ENCODE data around the gene FIP1L1. TPM values are rescaled to one million over a fixed set of nuclear protein-coding genes. Genes with fewer than 3 reads are reported as not detected.
A peak's percentile ranks its signal among the peaks of the same experiment; 100 is the strongest.

FIP1L1 gene
- total RNA-seq, 1 donor = 87.2 TPM

DNA sequence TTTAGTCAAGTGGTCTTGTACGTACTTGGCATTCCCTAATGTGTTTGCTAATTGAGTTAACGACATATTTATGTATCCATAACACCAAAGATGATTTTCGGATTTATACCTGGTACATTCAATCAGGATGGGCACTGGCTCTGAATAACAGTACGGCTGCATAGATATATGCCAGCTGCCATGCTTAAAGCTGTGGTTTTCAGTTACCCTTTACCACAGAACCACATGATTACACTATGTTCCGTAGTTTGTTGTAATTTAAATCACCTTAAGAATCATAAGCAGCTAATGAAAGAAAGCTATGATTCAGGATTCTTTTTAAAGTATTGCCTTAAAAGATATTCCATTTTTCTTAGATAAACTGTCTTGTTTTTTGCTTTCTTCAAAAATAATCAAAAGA is 53.6 kb downstream of the FIP1L1 start:
- no peak for DNase-seq (ENCODE audit: low read depth)
- TF ChIP-seq, protein P1, sequence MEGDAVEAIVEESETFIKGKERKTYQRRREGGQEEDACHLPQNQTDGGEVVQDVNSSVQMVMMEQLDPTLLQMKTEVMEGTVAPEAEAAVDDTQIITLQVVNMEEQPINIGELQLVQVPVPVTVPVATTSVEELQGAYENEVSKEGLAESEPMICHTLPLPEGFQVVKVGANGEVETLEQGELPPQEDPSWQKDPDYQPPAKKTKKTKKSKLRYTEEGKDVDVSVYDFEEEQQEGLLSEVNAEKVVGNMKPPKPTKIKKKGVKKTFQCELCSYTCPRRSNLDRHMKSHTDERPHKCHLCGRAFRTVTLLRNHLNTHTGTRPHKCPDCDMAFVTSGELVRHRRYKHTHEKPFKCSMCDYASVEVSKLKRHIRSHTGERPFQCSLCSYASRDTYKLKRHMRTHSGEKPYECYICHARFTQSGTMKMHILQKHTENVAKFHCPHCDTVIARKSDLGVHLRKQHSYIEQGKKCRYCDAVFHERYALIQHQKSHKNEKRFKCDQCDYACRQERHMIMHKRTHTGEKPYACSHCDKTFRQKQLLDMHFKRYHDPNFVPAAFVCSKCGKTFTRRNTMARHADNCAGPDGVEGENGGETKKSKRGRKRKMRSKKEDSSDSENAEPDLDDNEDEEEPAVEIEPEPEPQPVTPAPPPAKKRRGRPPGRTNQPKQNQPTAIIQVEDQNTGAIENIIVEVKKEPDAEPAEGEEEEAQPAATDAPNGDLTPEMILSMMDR (IDR thresholded peaks at IDR 0.05; ENCODE audit: insufficient read depth, low read depth, low read length) = no peak
- H3K4me3 ChIP-seq (ENCODE audit: low read depth, low read length) = no peak overlapping the region

DNA sequence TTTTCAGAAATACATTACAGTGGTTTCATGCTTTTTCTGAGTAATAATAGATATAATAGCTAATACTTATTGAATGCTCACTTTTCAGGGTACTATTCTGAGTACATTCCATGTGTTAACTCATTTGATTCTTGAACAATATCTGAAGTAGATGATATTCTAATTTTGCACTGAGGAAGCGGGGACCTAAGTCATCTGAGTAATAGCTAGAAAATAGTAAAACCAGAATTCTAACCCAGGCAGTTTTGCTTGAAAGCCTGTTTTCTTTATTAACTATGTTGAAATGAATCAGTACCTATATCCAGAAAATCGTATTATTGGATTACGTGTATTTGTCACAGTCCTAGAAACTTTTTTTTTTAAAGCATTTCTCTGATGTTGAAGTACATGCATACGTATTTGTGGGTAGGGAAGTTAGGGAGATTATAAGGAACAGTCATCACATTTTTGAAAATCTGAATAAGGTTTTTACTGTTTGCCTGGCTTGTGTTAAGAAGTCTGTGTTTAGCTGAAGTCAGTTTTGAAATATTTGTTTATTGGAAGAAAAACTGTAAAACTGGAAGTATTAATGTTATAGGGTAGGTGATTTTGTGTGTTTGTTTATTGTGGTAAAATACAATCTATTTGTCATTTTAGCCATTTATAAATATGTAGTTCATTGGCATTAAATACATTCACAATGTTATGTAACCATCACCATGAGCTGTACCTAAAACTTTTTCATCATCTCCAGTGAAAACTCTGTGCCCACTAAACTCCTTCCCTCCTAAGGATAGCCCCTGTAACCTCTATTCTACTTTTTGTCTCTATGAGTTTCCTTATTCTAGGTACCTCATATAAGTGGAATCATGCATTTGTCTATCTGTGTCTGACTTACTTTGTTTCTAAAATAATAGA is 55.3 kb downstream of the FIP1L1 start:
- peak; percentile 74 for DNase-seq (ENCODE audit: low read depth)
- TF ChIP-seq, protein P1 (IDR thresholded peaks at IDR 0.05; ENCODE audit: insufficient read depth, low read depth, low read length) = no peak
- H3K4me3 ChIP-seq (ENCODE audit: low read depth, low read length) = no peak overlapping the region

DNA sequence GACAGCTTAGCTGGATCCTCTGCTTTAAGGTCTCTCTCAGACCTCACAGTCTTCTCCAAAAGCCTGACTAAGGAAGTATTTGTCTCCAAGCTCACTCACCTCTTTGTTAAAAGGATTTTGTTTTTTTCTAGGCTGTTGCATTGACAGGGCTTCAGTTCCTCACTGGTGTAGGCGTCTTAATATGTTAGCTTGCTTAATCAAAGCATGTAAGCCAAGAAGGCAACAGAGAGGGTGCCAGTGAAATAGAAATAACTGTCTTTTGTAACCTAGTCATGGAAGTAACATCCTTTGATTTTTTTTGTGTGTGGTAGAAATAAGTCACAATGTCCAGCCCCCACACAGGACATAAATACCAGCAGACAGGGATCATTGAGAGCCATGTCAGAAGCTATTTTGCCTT is 58.8 kb downstream of the FIP1L1 start:
- DNase-seq (ENCODE audit: low read depth) = no peak
- H3K4me3 ChIP-seq (ENCODE audit: low read depth, low read length) = no peak overlapping the region
- TF ChIP-seq, protein P1 (IDR thresholded peaks at IDR 0.05; ENCODE audit: insufficient read depth, low read depth, low read length) = no peak

DNA sequence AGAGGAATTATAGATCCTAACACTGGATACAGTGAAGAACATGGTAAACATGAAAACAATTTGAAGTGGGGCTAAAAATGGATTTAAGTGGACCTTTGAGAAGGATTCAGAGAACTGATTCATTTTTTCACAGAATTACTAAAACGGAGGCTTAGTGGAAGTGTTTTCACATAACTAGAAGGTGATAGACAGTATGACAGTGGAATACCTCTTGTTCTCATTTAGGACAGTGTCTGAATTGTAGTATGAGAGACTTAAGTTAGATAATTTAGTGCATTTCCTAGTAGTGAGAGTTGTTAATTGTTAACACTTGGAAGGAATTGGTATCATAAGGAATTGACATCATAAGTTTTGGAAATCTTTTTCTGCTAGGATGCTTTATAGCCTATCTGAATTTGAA is 64.1 kb downstream of the FIP1L1 start:
- TF ChIP-seq, protein P1 (IDR thresholded peaks at IDR 0.05; ENCODE audit: insufficient read depth, low read depth, low read length) = no peak
- no peak overlapping the region for H3K4me3 ChIP-seq (ENCODE audit: low read depth, low read length)
- DNase-seq (ENCODE audit: low read depth) = no peak

DNA sequence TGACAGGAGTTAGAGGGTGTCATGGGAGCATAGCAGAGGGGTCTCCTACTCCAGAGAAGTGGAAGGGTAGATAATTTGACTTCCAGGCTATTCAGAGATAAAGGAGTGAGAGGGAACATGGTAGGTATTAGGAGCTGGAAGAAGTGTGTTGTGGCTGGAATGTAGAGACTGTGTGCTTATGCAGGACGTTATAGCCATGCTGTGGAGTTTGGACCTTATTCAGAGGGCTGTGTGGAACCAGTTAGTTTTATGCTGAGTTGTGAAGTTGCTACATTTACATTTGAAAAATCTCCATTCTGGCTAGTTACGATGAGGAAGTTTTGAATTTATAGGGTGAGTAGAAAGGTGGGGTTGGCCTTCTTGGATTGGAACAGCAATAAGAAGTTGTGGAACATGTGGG is 67.5 kb downstream of the FIP1L1 start:
- DNase-seq (ENCODE audit: low read depth) = no peak
- no peak overlapping the region for H3K4me3 ChIP-seq (ENCODE audit: low read depth, low read length)
- TF ChIP-seq, protein P1 (IDR thresholded peaks at IDR 0.05; ENCODE audit: insufficient read depth, low read depth, low read length) = no peak

DNA sequence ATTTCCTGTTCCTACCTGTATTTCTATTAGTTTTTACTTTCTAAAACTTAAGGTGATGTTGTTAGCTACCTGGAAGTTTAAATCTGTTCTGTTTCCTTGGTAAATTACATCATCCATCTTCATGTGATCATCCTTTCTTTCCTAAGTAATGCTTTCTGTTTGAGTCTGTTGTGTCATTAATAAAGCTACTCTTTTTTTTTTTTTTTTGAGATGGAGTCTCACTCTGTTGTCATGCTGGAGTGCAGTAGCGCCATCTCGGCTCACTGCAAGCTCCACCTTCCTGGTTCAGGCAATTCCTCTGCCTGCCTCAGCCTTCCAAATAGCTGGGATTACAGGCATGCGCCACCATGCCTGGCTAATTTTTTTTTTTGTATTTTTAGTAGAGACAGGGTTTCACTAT is 73.3 kb downstream of the FIP1L1 start:
- H3K4me3 ChIP-seq (ENCODE audit: low read depth, low read length) = peak overlapping the region; percentile 19
- TF ChIP-seq, protein P1 (IDR thresholded peaks at IDR 0.05; ENCODE audit: insufficient read depth, low read depth, low read length) = no peak
- DNase-seq (ENCODE audit: low read depth) = peak; percentile 74
